K562 (cell line): ENCODE measurements around the gene CDC42EP2. TPM values are rescaled to one million over a fixed set of nuclear protein-coding genes. Genes with fewer than 3 reads are reported as not detected.

Experiments used
- ATAC-seq: fragments of 200-7000 bp; cut with Tn5 transposase; 3 replicates; pipeline ENCODE4 v1.9.1; 2020; ENCODE audit warnings: moderate library complexity
- BruUV-seq: library from RNA; stranded (reverse); fragments of 400-500 nt; replicated peaks from 2 replicates; lab custom pipeline; 2021; lab: Mats Ljungman, UMichigan
- CTCF ChIA-PET: fragments of 300-600 bp; formaldehyde crosslinking; extraction: SDS; loops from one replicate; lab custom pipeline; 2021; ENCODE audit warnings: low intra/inter-chr PET ratio; lab: Yijun Ruan, JAX
- POLR2A ChIA-PET: fragments of 300-600, 350-650 bp; sonication (Branson Sonifier 250); formaldehyde crosslinking; extraction: SDS; loops from one replicate; lab custom pipeline; 2021; ENCODE audit warnings: antibody characterized with exemption, inconsistent platforms; lab: Yijun Ruan, JAX
- DNase-seq, 4 experiments: peaks; one replicate each; pipeline versions ENCODE4 v3.0.0 to v3.0.0-alpha.2; 2011 to 2018; ENCODE audit warnings: low spot score in 3 of 4, mixed read lengths in 3 of 4; ENCODE audit errors: extremely low read depth in 1 of 4
- FAIRE-seq: peaks from 2 replicates; lab custom pipeline; 2011; peaks lifted over from hg19 to GRCh38; lab: Jason Lieb, UNC
- H2AFZ ChIP-seq: 2 replicates; pipeline ENCODE4 v1.6.0; 2011; ENCODE audit warnings: low read depth, low read length, control low read depth, inconsistent platforms
- H3K27ac ChIP-seq: fragments of 200-600 bp; 3 replicates; pipeline ENCODE4 v1.8.0; 2011; ENCODE audit warnings: low read depth, mild to moderate bottlenecking, control low read depth, inconsistent platforms, low read length, moderate library complexity, mixed read lengths; ENCODE audit errors: extremely low read depth
- H3K27me3 ChIP-seq, 2 experiments: fragments of 300-600 bp in 1 of 2; 2 replicates in 1 of 2; 3 replicates in 1 of 2; pipeline versions ENCODE4 v1.6.0 to v1.8.0; 2011; ENCODE audit warnings: inconsistent platforms in 2 of 2, low read length in 2 of 2, mild to moderate bottlenecking in 1 of 2, mixed read lengths in 1 of 2, moderate library complexity in 1 of 2; ENCODE audit not compliant: control insufficient read depth in 2 of 2, insufficient read depth in 2 of 2
- H3K36me3 ChIP-seq: fragments of 300-600 bp; 3 replicates; pipeline ENCODE4 v1.8.0; 2011; ENCODE audit warnings: mild to moderate bottlenecking, low read length, inconsistent platforms; ENCODE audit not compliant: control insufficient read depth, insufficient read depth
- H3K4me1 ChIP-seq, 2 experiments: fragments of 200-600 bp in 1 of 2; replicated peaks in 1 of 2; 2 replicates in 1 of 2; 3 replicates in 1 of 2; pipeline versions ENCODE4 v1.5.1 to v1.8.0; 2011; ENCODE audit warnings: inconsistent platforms in 2 of 2, low read length in 2 of 2, mild to moderate bottlenecking in 1 of 2, mixed read lengths in 1 of 2, moderate library complexity in 1 of 2; ENCODE audit not compliant: control insufficient read depth in 2 of 2, insufficient read depth in 2 of 2
- H3K4me2 ChIP-seq: 2 replicates; pipeline ENCODE4 v1.6.1; 2011; ENCODE audit warnings: low read length, control low read depth, inconsistent platforms, mixed read lengths; ENCODE audit not compliant: insufficient read depth
- H3K4me3 ChIP-seq: fragments of 200-600 bp; sonication (generic), shearing (Covaris generic); 2 replicates; pipeline ENCODE4 v1.5.1; 2016; ENCODE audit warnings: control low read depth, inconsistent platforms
- H3K79me2 ChIP-seq: fragments of 200-600 bp; 3 replicates; pipeline ENCODE4 v1.8.0; 2011; ENCODE audit warnings: low read length, inconsistent platforms; ENCODE audit not compliant: control insufficient read depth, insufficient read depth
- H3K9ac ChIP-seq, 2 experiments: 2 replicates each; pipeline versions ENCODE4 v1.6.0 to v1.6.1; 2011; ENCODE audit warnings: low read depth in 2 of 2, low read length in 2 of 2, control low read depth in 1 of 2, inconsistent platforms in 1 of 2, mild to moderate bottlenecking in 1 of 2, mixed read lengths in 1 of 2; ENCODE audit not compliant: insufficient read depth in 1 of 2
- H3K9me1 ChIP-seq: one replicate; pipeline ENCODE4 v1.6.0; 2011; ENCODE audit warnings: inconsistent platforms, mild to moderate bottlenecking, low read length, moderate library complexity; ENCODE audit not compliant: control insufficient read depth, insufficient read depth
- H3K9me3 ChIP-seq: replicated peaks from 2 replicates; pipeline ENCODE4 v1.5.1; 2011; ENCODE audit warnings: low read depth, low read length, inconsistent platforms; ENCODE audit not compliant: control insufficient read depth, insufficient read depth
- H4K20me1 ChIP-seq: replicated peaks from 2 replicates; pipeline ENCODE4 v1.6.1; 2011; ENCODE audit warnings: low read length, inconsistent platforms, mixed read lengths; ENCODE audit not compliant: control insufficient read depth, insufficient read depth
- ARID1B ChIP-seq: fragments of 450-650 bp; IDR thresholded peaks from 2 replicates; pipeline ENCODE4 v1.6.1; 2016; ENCODE audit warnings: antibody characterized with exemption, mild to moderate bottlenecking, inconsistent platforms
- CBFA2T3 ChIP-seq: fragments of 450-650 bp; IDR thresholded peaks from 2 replicates; pipeline ENCODE4 v1.6.1; 2017
- CTCF ChIP-seq, 3 experiments: IDR thresholded peaks in 2 of 3; conservative IDR thresholded peaks in 1 of 3; 2 replicates each; pipeline ENCODE4 v1.5.1; 2011 to 2012; ENCODE audit warnings: low read length in 3 of 3, mild to moderate bottlenecking in 3 of 3, control low read depth in 2 of 3, improper control_type of control experiment in 1 of 3, inconsistent platforms in 1 of 3, low read depth in 1 of 3, mixed read lengths in 1 of 3, moderate library complexity in 1 of 3; ENCODE audit not compliant: insufficient read depth in 2 of 3
- FIP1L1 ChIP-seq: fragments of 200-400 bp; formaldehyde crosslinking; IDR thresholded peaks from 2 replicates; pipeline ENCODE4 v1.6.1; 2018; ENCODE audit warnings: mild to moderate bottlenecking, low read depth, low read length; ENCODE audit not compliant: poor library complexity, severe bottlenecking
- FOXK2 ChIP-seq, 2 experiments: fragments of 450-650 bp; IDR thresholded peaks in 1 of 2; conservative IDR thresholded peaks in 1 of 2; 2 replicates each; pipeline ENCODE4 v1.6.1; 2016; ENCODE audit warnings: low read depth in 2 of 2, mild to moderate bottlenecking in 1 of 2
- LEF1 ChIP-seq: fragments of 450-650 bp; IDR thresholded peaks from 2 replicates; pipeline ENCODE4 v1.6.1; 2016; ENCODE audit warnings: mild to moderate bottlenecking
- MAFK ChIP-seq: IDR thresholded peaks from 2 replicates; pipeline ENCODE4 v1.6.1; 2011; ENCODE audit warnings: low read length, improper control_type of control experiment
- NFE2L1 ChIP-seq: fragments of 450-650 bp; IDR thresholded peaks from 2 replicates; pipeline ENCODE4 v1.6.1; 2016; ENCODE audit warnings: missing genetic modification characterization, low read depth, mild to moderate bottlenecking, missing compliant biosample characterization, moderate library complexity, borderline replicate concordance
- NR2C1 ChIP-seq, 2 experiments: fragments of 450-650 bp; IDR thresholded peaks; 2 replicates each; pipeline ENCODE4 v1.6.1; 2017; ENCODE audit warnings: mild to moderate bottlenecking in 2 of 2, antibody characterized with exemption in 1 of 2, inconsistent platforms in 1 of 2, missing compliant biosample characterization in 1 of 2, missing genetic modification characterization in 1 of 2
- SAP30 ChIP-seq: fragments of 200-600 bp; sonication (generic); IDR thresholded peaks from 2 replicates; pipeline ENCODE4 v1.6.1; 2012; ENCODE audit warnings: borderline replicate concordance, low read depth, mild to moderate bottlenecking, moderate library complexity, low read length, control low read depth, inconsistent platforms; ENCODE audit not compliant: insufficient read depth, poor library complexity, severe bottlenecking
- TFAP4 ChIP-seq: sonication (generic); formaldehyde crosslinking; IDR thresholded peaks from 2 replicates; pipeline ENCODE4 v1.8.0; 2022; ENCODE audit warnings: missing genetic modification reagents, mild to moderate bottlenecking, moderate library complexity, borderline replicate concordance
- ZNF121 ChIP-seq: sonication (generic); formaldehyde crosslinking; conservative IDR thresholded peaks from 2 replicates; pipeline ENCODE4 v1.8.0; 2022; ENCODE audit warnings: missing genetic modification reagents
- ZNF175 ChIP-seq: fragments of 200-800 bp; sonication (Bioruptor generic); IDR thresholded peaks from 2 replicates; pipeline ENCODE4 v1.6.1; 2016; ENCODE audit warnings: low read depth, mild to moderate bottlenecking, missing genetic modification characterization, missing compliant biosample characterization
- WGBS: fragments of 100-300 bp; shearing (Covaris generic); methylation state at CpG from one replicate; pipeline ENCODE4 v1.1.6; 2016; ENCODE audit warnings: low coverage, mixed read lengths; ENCODE audit not compliant: insufficient coverage; ENCODE audit errors: missing lambda C conversion rate; 5-methylcytosine and 5-hydroxymethylcytosine counted together
- in situ Hi-C: fragments of 300-500 bp; cut with MboI; formaldehyde crosslinking; loops from 4 replicates; pipeline ENCODE4 v1.15.0; 2018; ENCODE audit warnings: inconsistent platforms, mixed read lengths
- intact Hi-C: fragments of 100-400 bp; cut with micrococcal nuclease; formaldehyde crosslinking; loops from 2 replicates; pipeline ENCODE4 v1.14.2; 2022
- polyA plus RNA-seq, 8 experiments: library from polyadenylated mRNA; depleted of rRNA in 4 of 8; stranded (reverse) in 5 of 8; unstranded in 3 of 8; fragments of >200 nt; fragmentation: Nextera tagmentation in 2 of 8; fragmentation: Illumina TruSeq in 1 of 8; extraction: Ambion mirVana in 2 of 8; extraction: Trizol in 1 of 8; gene quantifications; 2 replicates each; pipeline versions ENCODE4 v1.2.1 to v1.2.3, GENCODE V29; 2011 to 2014; ENCODE audit warnings: inconsistent platforms in 1 of 8, missing spikeins in 1 of 8
- total RNA-seq, 7 experiments: library from RNA; depleted of rRNA in 6 of 7; stranded (reverse); fragments of >200 nt in 6 of 7; fragmentation: Illumina TruSeq in 2 of 7; extraction: Trizol in 2 of 7; gene quantifications; 2 replicates each; pipeline versions ENCODE4 v1.2.1 to v1.2.3, GENCODE V29; 2011 to 2021; ENCODE audit warnings: low replicate concordance in 1 of 7
- TF ChIP-seq, protein P1 (sequence below), 2 experiments: IDR thresholded peaks; 2 replicates each; pipeline ENCODE4 v1.6.1; 2011; ENCODE audit warnings: borderline replicate concordance in 1 of 2, control low read depth in 1 of 2, low read depth in 1 of 2, low read length in 1 of 2, mild to moderate bottlenecking in 1 of 2, mixed read lengths in 1 of 2, moderate library complexity in 1 of 2; ENCODE audit not compliant: insufficient read depth in 1 of 2, insufficient read length in 1 of 2, poor library complexity in 1 of 2, severe bottlenecking in 1 of 2; ENCODE audit errors: extremely low read depth in 1 of 2

Gene CDC42EP2
- total and polyA plus RNA-seq, 9 of the 15 experiments (the other 6 are each of a cell fraction or from before 2014, with no cell fraction given), result 0.27 to 3.5 (median 0.83) TPM; not detected in 1

DNA sequence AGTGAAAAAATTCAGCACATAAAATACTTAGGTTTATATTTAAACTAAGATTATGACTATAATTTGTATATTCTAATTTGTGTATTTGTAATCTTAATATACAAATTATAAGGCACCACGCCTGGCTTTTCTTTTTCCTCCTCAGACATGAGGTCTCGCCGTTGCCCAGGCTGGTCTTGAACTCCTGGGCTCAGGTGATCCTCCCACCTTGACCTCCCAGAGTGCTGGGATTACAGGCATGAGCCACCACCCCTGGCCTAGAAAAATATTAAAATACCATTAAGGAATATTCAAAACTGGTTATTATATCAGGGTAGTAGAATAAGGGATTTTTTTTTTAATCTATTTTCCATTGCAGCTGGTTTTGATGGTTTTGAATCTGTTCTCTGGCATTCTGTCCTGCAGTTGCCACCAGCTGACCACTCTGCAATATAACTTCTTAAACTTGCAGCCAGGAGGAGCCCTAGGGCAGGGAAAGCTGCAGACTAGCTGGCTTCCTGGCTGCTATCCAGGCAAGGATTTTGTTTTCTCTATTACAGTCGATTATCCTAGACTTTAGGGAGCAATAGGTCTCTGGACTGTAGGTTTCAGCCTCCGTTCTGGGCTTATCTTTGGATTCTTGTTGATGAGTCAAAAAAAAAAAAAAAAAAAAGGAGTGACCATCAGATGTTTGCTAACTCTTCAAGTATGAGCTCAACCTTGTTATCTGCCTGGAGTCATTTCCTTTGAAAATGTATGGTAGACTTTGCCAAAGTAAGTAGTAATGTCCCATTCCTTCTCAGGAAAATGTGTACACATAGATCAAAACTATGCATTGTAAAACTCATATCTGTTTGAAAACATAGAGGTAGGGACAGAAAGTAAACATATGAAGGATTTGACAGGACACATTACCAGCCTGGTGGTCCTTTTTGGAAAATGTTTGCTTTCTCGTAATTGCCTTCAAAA, 39.7 kb upstream of the CDC42EP2 start:
- peaks cover 3% of the 10 kb centered on the region; the same call in 1 of the 3 replicates for H3K79me2 ChIP-seq
- 16% methylated on average over 6 of the region's 6 CpGs for WGBS
- peak; percentile 72 to 92 (median 77) for DNase-seq
- H3K4me2 ChIP-seq, result peak overlapping the region; percentile 26; the same call in 1 of the 2 replicates
- H3K36me3 ChIP-seq, result peaks cover 64% of the 10 kb centered on the region
- peaks cover 0 to 9% of the 10 kb centered on the region in 2 experiments; a peak in 3 of 5 replicates for H3K4me1 ChIP-seq
- peak; percentile 97 for FAIRE-seq
- no peak overlapping the region for H2AFZ ChIP-seq
- peak overlapping the region in 1 of 2 experiments; percentile 28; a peak in 1 of 4 replicates for H3K9ac ChIP-seq
- H3K27ac ChIP-seq, result peak overlapping the region; percentile 71
- no peaks in the 10 kb centered on the region for H3K9me1 ChIP-seq
- ChIA-PET CTCF (interaction anchor here (0.6 to 3.7 kb wide), 15 partner anchors 9 to 714 kb away, joined by 3 to 91 read pairs (median 4); partner anchors contain the start of genes CDC42EP2, DPF2, FRMD8 and TIGD3), POLR2A (interaction anchor here (0.6 to 2.8 kb wide), 24 partner anchors 8 to 428 kb away, joined by 3 to 23 read pairs (median 5); partner anchors contain the start of genes CDC42EP2, DPF2, MALAT1 and NEAT1)
- no peaks in the 10 kb centered on the region for H3K9me3 ChIP-seq
- no peaks in the 10 kb centered on the region for H4K20me1 ChIP-seq
- H3K4me3 ChIP-seq, result no peak overlapping the region
- in situ Hi-C loops (loop anchor here (5.0 kb wide), 1 partner anchor 237 kb away; no protein-coding TSS in a partner anchor), intact Hi-C loops (loop anchor here (1.0 to 2.0 kb wide), 3 partner anchors 40 to 236 kb away; no protein-coding TSS in a partner anchor)
- BruUV-seq, result no TSS peak
- ATAC-seq, result peak; percentile 97
- no peaks in the 10 kb centered on the region for H3K27me3 ChIP-seq
- TF ChIP-seq MAFK (peak; percentile 42), SAP30 (no peak), ZNF175 (CRISPR knock-in tag) (peak; percentile 75), NR2C1 (IDR thresholded peaks at IDR 0.05) (no peak), NR2C1 (tag; IDR thresholded peaks at IDR 0.05) (no peak), FIP1L1 (no peak), ARID1B (peak; percentile 80), NFE2L1 (no peak), LEF1 (peak; percentile 73), CTCF (IDR thresholded peaks at IDR 0.05 in 2 of 3, conservative IDR thresholded peaks at IDR 0.05 in 1 of 3; ENCODE audit: insufficient read depth in 2 of 3, low read depth in 1 of 3, low read length in 3 of 3) (peak; percentile 86 to 97 (median 88)), TFAP4 (peak; percentile 94), CBFA2T3 (peak; percentile 78), ZNF121 (no peak), FOXK2 (conservative IDR thresholded peaks at IDR 0.05 in 1 of 2, IDR thresholded peaks at IDR 0.05 in 1 of 2; ENCODE audit: low read depth in 2 of 2) (peak; percentile 72 to 83; a peak in 3 of 4 replicates)
- TF ChIP-seq, protein P1, sequence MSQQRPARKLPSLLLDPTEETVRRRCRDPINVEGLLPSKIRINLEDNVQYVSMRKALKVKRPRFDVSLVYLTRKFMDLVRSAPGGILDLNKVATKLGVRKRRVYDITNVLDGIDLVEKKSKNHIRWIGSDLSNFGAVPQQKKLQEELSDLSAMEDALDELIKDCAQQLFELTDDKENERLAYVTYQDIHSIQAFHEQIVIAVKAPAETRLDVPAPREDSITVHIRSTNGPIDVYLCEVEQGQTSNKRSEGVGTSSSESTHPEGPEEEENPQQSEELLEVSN (IDR thresholded peaks at IDR 0.05; ENCODE audit: borderline replicate concordance in 1 of 2, extremely low read depth in 1 of 2, insufficient read depth in 1 of 2, insufficient read length in 1 of 2, low read depth in 1 of 2, low read length in 1 of 2, poor library complexity in 1 of 2, severe bottlenecking in 1 of 2), result no peak
